NCI-H524 (cell line): ENCODE data around the gene RNF157.
"Not testable (repeated sequence)": the region's sequence is repeated elsewhere in the genome, so short reads cannot be mapped to it uniquely, and the experiment has no call there.

Experiments
- DNase-seq, 2 experiments: peaks; one replicate each; lab custom pipeline; 2025; lab: John Stamatoyannopoulos, UW

RNF157 gene

DNA sequence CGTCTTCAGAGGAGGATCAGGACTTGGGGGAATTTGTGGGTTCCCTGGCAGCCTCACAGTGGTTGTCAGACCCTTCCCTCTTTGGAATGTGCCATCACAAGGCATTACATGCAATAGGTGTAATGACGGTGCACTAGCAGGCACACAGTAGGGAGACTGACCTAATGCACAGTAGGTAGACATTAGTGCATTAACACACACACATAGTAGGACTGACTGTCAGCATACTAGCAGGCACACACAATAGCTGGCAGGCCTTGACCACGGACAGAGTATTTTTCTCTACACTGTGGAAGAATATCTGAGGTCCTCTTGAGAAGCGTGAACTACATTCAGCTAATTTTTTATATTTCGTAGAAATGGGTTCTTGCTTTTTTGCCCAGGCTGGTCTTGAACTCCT, 14.0 kb upstream of the RNF157 start:
- no peak for DNase-seq

- no peak for DNase-seq
These were observed 13.5 kb upstream of the RNF157 start for GRCh38 chr17:76253841-76254240.

DNA sequence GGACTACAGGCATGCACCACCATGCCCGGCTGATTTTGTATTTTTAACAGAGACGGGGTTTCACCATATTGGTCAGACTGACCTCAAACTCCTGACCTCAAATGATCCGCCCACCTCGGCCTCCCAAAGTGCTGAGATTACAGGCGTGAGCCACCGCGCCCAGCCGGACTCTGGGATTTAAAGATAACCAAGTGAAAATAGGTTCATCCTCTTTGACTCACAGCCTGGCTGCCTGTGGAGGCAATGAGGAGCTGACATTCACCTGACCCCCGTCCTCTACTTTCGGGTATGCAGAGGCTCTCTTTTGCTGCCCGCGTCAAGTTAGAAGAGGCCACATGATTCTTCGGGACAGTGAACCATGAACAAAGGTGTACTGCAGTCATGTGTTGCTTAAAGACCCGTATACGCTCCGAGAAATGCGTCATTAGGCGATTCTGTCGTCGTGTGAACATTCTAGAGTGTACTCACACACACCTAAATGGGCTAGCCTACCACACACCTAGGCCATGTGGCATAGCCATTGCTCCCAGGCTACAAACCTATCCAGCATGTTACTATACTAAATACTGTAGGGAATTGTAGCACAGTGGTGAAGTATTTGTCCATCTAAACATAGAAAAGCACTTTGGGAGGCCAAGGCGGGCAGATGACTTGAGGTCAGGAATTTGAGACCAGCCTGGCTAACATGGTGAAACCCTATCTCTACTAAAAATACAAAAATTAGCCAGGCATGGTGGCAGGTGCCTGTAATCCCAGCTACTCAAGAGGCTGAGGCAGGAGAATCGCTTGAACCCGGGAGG, 12.9 kb upstream of the RNF157 start:
- DNase-seq = not testable (repeated sequence)

GRCh38 chr17:76252040-76252954, 12.0 kb upstream of the RNF157 start:
- DNase-seq = no peak

- no peak for DNase-seq
These were observed 11.3 kb upstream of the RNF157 start for GRCh38 chr17:76251478-76252039.

DNA sequence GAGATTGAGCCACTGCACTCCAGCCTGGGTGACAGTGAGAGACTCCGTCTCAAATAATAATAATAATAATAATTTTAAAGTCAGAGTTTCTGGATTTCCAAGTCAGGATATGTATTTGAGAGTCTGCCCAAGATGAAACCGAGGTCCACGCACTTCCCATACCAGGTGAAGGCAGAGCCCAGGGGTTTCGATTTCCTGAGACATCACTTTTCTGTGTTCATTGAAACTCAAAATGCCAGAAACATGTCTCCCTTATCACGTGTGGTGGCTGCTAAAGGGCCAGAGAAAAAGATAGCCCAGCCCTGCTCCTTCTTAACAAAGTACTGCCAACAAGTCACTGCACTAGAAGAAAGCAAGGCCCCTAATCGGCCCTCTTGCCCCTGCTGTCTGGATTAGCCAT, 9.8 kb upstream of the RNF157 start:
- DNase-seq = no peak

- DNase-seq = no peak
These were observed 7.9 kb upstream of the RNF157 start for GRCh38 chr17:76248013-76248782.

- DNase-seq = no peak
These were observed 7.0 kb upstream of the RNF157 start for GRCh38 chr17:76247304-76247703.

DNA sequence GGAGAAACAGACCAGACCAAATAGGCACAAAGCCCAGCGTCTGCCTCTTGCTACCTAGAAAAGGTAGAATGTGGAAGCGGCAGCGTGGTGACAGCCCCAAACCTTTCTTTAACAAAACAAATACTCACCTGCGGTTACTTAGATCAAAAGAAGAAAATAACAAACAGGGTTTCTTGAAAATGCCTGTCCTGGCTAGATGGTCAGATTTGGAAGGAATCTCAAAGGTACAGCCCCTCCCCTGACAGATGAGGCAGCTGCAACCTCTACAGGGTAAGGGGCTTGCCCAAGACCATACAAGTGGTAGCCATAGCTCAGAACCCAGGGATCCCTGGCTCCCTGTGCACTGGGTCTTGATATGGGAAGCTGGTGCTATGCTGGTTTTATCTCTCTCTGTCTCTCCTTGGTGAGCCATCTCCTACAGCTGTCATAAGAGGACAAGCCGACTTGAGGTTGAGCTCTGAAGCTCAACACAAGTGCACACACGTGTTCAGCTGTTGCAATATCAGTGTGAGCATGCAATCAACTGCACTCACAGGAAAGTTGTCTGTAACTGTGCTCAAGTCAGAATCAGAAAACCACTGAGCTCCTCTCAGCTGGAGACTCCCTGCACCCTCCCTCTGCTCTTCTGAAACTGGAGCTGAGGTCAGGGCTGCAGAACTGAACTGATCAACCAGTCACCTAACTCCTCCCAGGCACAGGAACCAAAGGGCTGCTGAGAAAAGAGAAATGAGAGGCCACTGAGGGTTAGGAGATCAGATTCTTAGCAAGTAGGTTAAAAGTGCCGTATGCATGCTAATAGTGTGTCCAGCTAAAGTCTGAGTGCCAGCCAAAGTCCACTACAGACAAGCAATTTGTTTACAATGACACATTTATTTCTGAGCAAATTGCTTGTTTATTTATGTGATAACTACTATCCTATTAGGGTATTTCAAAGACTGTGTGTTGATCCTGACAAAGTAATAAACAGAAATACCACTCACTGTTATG, 6.1 kb upstream of the RNF157 start:
- no peak for DNase-seq

DNA sequence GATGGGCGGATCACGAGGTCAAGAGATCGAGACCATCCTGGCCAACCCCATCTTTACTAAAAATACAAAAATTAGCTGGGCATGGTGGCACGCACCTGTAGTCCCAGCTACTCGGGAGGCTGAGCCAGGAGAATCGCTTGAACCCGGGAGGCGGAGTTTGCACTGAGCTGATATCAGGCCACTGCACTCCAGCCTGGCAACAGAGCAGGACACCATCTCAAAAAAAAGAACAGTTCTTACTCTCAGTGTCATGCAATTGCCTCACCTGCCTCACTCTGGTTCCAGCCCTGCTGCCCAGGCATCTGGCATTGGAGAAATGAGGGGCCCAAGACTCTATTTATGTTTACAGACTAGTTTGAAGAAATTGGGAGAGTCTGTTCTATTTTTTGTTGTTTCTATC, 4.4 kb upstream of the RNF157 start:
- not testable (repeated sequence) for DNase-seq

GRCh38 chr17:76243826-76244679, 3.8 kb upstream of the RNF157 start:
- DNase-seq = no peak

GRCh38 chr17:76241691-76242255, 1.5 kb upstream of the RNF157 start:
- no peak for DNase-seq

- no peak for DNase-seq
These were observed 878 bp upstream of the RNF157 start for GRCh38 chr17:76241204-76241538.

GRCh38 chr17:76239538-76240274, 587 bp downstream of the RNF157 start:
- DNase-seq = no peak

GRCh38 chr17:76238847-76239537, 1.3 kb downstream of the RNF157 start:
- DNase-seq = no peak

DNA sequence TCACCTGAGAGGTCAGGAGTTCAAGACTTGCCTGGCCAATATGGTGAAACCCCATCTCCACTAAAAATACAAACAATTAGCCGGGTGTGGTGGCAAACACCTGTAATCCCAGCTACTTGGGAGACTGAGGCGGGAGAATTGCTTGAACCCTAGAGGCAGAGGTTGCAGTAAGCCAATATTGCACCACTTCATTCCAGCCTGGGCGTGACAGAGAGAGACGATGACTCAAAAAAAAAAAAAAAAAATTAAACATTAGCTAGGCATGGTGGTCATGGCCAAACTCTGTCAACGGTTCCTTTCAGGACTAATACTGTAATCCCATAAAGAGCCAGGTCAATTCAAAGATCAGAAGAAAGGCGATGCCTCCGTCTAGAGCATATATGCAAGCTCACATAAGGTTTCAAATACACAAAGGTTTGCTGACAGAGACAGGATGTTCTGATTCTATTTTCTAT, 2.4 kb downstream of the RNF157 start:
- DNase-seq = no peak

GRCh38 chr17:76236603-76237002, 3.7 kb downstream of the RNF157 start:
- no peak for DNase-seq

GRCh38 chr17:76235883-76236282, 4.4 kb downstream of the RNF157 start:
- no peak for DNase-seq
